Measurements from ENCODE around the gene MCC.

The MCC gene

GRCh38 chr5:113132564-113132963 lies 355.7 kb downstream of the MCC start:
- no peak for DNase-seq
- intact Hi-C loops (cut with DNase I), result no loop called here

DNA sequence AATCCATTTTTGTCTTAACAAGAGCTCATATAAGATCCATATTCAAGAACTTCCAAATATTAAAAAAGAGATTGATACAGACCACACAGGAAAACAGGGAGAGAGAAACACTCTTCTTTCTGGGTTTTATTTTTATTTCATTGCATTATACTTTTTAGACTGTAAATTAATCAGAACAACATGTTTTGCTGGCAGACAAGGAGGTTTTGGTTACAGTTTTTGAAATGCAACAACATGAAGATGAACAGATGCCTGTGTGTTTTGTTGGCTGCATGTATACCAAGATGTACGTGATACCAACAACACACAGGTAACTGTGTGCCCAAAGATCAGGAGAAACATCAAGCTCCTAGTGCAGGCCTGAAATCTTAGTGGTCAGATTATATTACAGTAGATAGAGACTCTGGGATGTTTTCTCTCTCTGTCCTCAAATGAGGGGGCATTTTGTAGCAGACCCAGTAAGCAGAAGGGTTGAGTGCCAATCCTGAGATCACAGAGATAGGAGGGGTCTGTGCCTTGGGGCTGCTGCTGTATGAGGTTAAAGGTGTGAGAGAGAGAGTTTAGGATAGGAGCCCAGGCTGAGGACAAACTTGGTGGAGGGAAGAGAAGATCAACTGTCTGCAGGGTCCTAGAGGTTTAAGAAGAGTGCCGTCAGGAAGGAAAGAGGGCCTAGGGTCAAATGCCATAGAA lies 359.5 kb downstream of the MCC start:
- no peak for DNase-seq
- intact Hi-C loops (cut with DNase I), result no loop called here

- DNase-seq, result no peak
- intact Hi-C loops (cut with DNase I), result no loop called here
Measured at GRCh38 chr5:113128082-113128481, 360.2 kb downstream of the MCC start.

DNA sequence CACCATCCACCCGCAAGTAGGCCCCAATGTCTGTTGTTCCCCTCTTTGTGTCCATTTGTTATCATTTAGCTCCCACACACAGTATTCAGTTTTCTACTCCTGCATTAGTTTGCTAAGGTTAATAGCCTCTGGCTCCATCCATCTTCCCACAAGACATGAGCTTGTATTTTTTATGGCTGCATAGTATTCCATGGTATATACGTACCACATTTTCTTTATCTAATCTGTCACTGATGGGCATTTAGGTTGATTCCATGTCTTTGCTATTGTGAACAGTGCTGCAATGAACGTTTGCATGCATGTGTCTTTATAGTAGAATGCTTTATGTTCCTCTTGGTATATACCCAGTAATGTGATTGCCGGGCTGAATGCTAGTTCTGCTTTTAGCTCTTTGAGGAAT lies 361.2 kb downstream of the MCC start:
- no peak for DNase-seq
- intact Hi-C loops (cut with DNase I), result no loop called here

- intact Hi-C loops (cut with DNase I), result no loop called here
- DNase-seq, result no peak
Measured at GRCh38 chr5:113125371-113125770, 362.9 kb downstream of the MCC start.

DNA sequence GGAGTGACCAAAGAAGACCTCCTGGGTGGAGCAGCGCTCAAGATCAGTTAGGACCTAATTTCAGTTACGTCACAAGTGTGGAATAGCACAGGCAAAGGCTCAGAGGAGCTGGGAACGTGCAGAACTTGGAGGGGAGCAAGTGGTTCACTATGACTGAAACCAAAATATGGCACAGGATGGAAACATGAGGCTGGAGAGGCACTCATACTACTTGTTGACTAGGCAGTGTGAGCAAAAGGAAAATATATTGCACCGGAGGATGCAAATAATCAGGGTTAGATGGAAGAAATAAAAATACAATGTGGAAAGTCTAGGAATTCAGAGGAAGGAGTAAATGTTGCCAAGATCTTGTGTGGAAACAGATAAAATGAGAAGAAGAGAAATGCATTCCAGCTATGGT lies 363.3 kb downstream of the MCC start:
- intact Hi-C loops (cut with DNase I), result no loop called here
- DNase-seq, result no peak

DNA sequence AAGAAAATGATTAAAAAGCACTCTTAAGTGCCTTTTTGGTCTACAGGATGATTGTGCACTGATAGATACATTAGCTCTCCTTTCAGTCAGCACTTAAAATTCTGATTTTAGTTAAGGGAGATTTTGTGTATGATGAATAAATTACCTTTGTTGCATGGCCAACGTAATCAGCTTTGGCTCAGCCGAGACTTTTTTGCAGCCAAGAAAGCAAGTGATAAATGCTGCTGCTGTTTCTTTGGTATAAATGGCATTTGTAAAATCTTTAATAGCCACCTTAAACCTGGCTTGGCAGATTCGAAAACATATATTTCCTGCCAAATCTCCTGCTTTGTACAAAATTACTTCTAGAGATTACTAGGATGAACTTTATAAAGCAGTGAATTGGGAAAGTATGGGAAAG lies 364.0 kb downstream of the MCC start:
- no peak for DNase-seq
- intact Hi-C loops (cut with DNase I), result no loop called here

DNA sequence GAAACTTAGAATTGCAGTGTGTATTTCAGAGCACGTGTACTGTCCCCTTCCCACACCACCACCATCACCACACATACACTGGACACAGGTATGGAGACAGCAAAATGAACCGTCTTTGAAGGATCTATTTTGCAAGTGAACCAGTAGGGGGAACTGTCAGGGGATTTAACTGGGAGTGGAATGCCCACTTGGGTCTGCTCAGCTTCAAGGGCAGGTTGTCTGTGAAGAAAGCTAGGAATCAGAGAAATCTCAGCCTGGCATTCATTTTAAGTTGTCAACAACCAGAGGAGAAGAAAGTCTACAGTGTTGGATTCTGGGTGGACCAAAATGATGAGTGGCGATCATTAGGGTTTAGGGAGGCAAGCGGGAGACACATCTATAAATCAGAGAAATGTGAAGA lies 364.6 kb downstream of the MCC start:
- intact Hi-C loops (cut with DNase I), result no loop called here
- no peak for DNase-seq

DNA sequence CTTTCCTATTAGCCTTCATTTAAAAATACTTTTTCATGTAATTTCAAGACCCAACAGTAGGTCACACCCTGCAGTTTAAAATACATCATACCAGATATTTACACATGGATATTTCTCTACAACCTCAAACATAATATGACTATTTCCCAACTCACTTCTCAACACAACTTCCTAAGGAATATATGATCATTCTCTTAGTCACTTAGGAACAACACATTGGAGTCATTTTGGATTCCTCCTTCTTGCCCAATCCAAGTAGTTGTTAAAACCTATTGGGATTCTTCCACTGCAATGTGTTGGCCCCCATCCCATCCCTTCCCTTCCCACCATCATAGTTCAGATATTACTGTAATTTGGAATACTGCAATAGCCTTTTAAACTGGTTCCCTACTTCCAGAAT lies 366.2 kb downstream of the MCC start:
- DNase-seq, result no peak
- intact Hi-C loops (cut with DNase I), result no loop called here

GRCh38 chr5:113119246-113119924 lies 368.9 kb downstream of the MCC start:
- peak in 2 of 10 donors; percentile 80 to 82 for DNase-seq
- intact Hi-C loops (cut with DNase I), result no loop called here

DNA sequence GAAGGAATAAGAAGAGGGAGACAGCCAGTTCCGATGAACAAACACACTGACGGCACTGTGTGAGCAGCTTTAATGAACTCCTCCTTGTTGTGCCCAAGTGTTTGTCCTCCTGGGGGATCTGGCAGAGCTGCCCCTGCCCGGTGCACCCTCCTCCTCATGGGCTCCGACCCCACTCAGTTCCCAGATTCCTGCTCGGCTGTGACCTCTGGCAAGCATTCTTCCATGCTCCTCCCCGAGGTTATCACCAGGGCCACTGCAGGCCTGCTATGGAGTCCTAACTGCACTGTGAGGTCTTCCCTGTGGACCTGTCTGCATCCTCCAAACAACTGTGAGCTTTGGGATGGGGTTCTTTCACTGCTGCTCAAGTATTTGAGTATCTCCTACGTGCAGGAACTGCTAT lies 369.5 kb downstream of the MCC start:
- intact Hi-C loops (cut with DNase I), result no loop called here
- DNase-seq, result peak in 1 of 10 donors; percentile 84

DNA sequence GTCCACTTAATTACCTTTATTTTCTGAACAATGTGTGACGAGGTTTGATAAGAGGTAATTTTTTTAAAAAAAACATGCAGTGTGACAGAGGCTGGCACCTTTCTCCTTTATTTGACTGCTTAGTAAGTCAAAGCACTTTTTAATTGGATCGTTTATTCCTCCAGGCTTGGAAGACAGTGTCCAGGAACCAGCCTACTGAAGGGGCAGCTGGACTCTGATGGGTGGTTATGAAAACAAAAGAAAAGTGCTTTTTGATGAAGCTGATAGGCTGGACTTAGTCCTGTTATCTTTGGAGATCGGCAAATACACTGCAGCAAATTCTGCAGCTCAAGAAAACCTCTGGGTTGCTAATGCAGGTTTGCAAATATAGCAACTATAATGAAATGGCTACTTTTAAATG lies 370.0 kb downstream of the MCC start:
- DNase-seq, result no peak
- intact Hi-C loops (cut with DNase I), result no loop called here

GRCh38 chr5:113117543-113118115 lies 370.6 kb downstream of the MCC start:
- no peak for DNase-seq
- intact Hi-C loops (cut with DNase I), result no loop called here

GRCh38 chr5:113115956-113116355 lies 372.3 kb downstream of the MCC start:
- intact Hi-C loops (cut with DNase I), result no loop called here
- no peak for DNase-seq

GRCh38 chr5:113115061-113115460 lies 373.2 kb downstream of the MCC start:
- intact Hi-C loops (cut with DNase I), result no loop called here
- no peak for DNase-seq

- intact Hi-C loops (cut with DNase I), result no loop called here
- no peak for DNase-seq
Measured at GRCh38 chr5:113114559-113114958, 373.7 kb downstream of the MCC start.

GRCh38 chr5:113112435-113112834 lies 375.8 kb downstream of the MCC start:
- no peak for DNase-seq
- intact Hi-C loops (cut with DNase I), result no loop called here

DNA sequence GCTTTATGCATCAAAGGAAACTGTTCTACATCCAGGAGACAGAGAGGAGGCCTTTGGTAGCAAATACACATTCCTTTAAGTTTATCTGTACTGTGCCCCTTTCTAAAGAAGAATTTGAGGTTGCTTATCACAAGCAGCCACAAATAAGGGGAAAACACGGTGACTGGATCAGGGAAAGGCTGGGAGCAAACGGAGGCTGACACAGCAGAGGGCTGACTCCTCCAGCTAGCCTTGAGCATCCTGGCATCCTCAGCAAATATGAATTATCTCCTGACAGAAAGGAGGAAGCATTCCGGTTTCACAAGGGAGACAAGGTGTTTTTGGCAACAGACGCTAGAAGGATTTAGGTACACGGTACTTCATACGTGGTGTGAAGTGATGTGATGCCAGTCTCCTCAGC lies 378.1 kb downstream of the MCC start:
- intact Hi-C loops (cut with DNase I), result no loop called here
- no peak for DNase-seq

DNA sequence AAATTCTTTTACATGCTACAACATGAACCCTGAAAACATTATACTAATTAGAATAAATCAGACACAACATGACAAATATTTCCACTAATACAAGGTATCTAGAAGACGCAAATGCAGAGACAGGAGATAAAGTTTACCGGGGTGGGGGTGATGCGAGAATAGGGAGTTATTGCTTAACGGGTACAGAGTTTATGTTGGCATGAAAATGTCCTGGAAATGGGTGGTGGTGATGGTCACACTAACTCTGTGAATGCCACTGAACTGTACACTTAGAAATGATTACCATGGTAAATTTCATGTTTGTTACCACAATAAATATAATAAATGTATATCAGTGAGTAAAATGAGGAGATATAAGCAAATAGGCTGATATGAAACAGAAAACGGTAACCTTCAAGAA lies 378.9 kb downstream of the MCC start:
- intact Hi-C loops (cut with DNase I), result no loop called here
- DNase-seq, result no peak

DNA sequence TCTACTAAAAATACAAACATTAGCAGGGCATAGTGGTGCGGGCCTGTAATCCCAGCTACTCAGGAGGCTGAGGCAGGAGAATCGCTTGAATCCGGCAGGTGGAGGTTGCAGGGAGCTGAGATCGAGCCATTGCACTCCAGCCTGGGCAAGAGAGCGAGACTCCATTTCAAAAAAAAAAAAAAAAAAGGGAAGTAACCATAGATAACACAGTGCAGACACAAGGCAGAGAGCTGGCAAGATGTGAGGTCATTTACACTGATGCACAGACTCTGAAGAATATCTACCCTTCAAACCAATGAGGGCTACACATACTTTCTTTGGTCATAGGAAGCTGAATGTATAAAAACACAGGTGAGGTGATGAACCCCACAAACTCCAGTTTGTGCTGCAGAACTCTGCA lies 379.8 kb downstream of the MCC start:
- DNase-seq, result no peak
- intact Hi-C loops (cut with DNase I), result no loop called here

DNA sequence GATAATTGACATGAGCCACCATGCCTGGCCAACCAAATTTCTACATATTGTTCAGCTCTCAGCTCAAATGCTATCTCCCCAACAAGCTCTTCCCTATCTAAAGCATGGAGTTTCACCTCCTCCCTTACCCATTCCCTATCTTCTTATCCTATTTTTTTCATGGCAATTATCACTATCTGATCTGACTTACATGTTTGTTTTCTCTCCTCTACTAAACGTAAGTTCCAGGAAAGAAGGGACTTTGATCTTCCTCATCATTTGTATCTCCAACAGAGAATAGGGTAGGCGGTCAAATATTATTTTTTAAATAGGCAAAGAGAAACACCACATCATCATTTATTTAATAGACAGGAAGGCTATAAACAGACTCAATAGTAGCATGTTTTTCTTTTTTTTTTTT lies 381.4 kb downstream of the MCC start:
- intact Hi-C loops (cut with DNase I), result no loop called here
- no peak for DNase-seq

GRCh38 chr5:113105693-113106280 lies 382.5 kb downstream of the MCC start:
- intact Hi-C loops (cut with DNase I), result no loop called here
- DNase-seq, result no peak

All from posterior cingulate gyrus (tissue), 11 donors.